Calu3 (cell line): Measurements from ENCODE around the gene SEC14L5. TPM values are rescaled to one million over a fixed set of nuclear protein-coding genes. Genes with fewer than 3 reads are reported as not detected.

Source experiments
- BruUV-seq: library from RNA; stranded (reverse); fragments of 400-500 nt; replicated peaks from 2 replicates; lab custom pipeline; 2021; lab: Mats Ljungman, UMichigan
- CTCF ChIA-PET: fragments of 300-600 bp; sonication (Branson Sonifier 250); formaldehyde crosslinking; loops from one replicate; lab custom pipeline; 2022; ENCODE audit warnings: antibody characterized with exemption; lab: Charles Lee
- DNase-seq: peaks from one replicate; pipeline ENCODE4 v3.0.0; 2022
- H3K27ac Mint-ChIP-seq: one replicate; pipeline ENCODE4 v1.8.0; 2022; ENCODE audit warnings: mixed read lengths; ENCODE audit not compliant: unreplicated experiment
- H3K27me3 Mint-ChIP-seq: one replicate; pipeline ENCODE4 v1.8.0; 2022; ENCODE audit warnings: mixed read lengths; ENCODE audit not compliant: unreplicated experiment
- H3K36me3 Mint-ChIP-seq: one replicate; pipeline ENCODE4 v1.8.0; 2022; ENCODE audit warnings: mild to moderate bottlenecking, moderate library complexity, mixed read lengths; ENCODE audit not compliant: insufficient read depth, unreplicated experiment
- H3K4me1 Mint-ChIP-seq: one replicate; pipeline ENCODE4 v1.8.0; 2022; ENCODE audit warnings: mild to moderate bottlenecking, low read depth, mixed read lengths; ENCODE audit not compliant: unreplicated experiment
- H3K4me3 Mint-ChIP-seq: one replicate; pipeline ENCODE4 v1.8.0; 2022; ENCODE audit warnings: mild to moderate bottlenecking, low read depth, moderate library complexity, mixed read lengths; ENCODE audit not compliant: unreplicated experiment
- H3K9me3 Mint-ChIP-seq: one replicate; pipeline ENCODE4 v1.8.0; 2022; ENCODE audit warnings: low read depth, mixed read lengths; ENCODE audit not compliant: unreplicated experiment
- intact Hi-C: fragments of 100-400 bp; cut with micrococcal nuclease; formaldehyde crosslinking; loops from one replicate; pipeline ENCODE4 v1.10.0; 2022; ENCODE audit not compliant: unreplicated experiment
- total RNA-seq: library from RNA; stranded (reverse); gene quantifications from 2 replicates; pipeline ENCODE4 v1.2.3, GENCODE V29; 2022
- TF ChIP-seq, protein P1 (sequence below): fragments of 200-600 bp; IDR thresholded peaks from one replicate; pipeline ENCODE4 v1.8.0; 2022; ENCODE audit warnings: antibody characterized with exemption; ENCODE audit not compliant: unreplicated experiment

SEC14L5 gene
- total RNA-seq, 1 experiment from 2014 or later = 0.52 TPM

DNA sequence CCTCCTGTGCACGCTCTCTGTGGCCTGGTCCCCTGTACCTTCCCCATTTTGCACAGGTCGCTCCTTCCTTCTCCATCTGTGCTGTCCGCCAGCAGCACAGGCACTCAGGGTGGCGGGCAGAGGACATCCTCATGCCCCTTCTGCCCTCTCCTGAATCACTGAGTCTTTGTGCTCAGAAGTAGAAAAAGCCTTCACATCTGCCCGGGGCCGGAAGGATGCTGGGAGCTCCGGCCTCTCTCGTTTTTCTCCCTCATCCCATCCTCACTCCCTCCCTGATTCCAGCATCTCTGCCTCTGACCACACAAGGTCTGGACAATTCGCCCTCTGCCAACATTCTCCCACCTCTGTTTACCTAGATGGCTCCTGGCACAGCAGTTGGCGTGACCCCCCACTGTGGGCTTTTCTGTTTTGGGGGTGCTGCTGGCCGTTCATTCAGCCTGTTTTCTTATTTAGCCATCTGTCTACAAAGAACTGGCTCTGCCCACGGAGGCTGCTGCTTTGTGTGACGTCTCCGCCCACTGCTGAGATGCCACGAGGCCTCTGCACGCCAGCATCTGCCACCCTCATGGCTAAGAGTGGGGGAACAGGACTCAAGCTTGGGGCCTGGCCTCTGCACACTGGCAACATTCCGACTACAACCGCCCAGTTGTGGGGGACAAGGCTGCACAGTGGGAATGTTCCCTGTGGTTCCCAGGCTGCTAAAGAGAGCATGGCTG lies 36.7 kb downstream of the SEC14L5 start:
- DNase-seq = no peak
- Mint-ChIP-seq H3K9me3 (no peaks in the 10 kb centered on the region), H3K27me3 (peaks cover 51% of the 10 kb centered on the region), H3K4me3 (no peak overlapping the region), H3K27ac (no peak overlapping the region), H3K36me3 (no peaks in the 10 kb centered on the region), H3K4me1 (no peaks in the 10 kb centered on the region)
- intact Hi-C loops = no loop called here
- TF ChIP-seq, protein P1, sequence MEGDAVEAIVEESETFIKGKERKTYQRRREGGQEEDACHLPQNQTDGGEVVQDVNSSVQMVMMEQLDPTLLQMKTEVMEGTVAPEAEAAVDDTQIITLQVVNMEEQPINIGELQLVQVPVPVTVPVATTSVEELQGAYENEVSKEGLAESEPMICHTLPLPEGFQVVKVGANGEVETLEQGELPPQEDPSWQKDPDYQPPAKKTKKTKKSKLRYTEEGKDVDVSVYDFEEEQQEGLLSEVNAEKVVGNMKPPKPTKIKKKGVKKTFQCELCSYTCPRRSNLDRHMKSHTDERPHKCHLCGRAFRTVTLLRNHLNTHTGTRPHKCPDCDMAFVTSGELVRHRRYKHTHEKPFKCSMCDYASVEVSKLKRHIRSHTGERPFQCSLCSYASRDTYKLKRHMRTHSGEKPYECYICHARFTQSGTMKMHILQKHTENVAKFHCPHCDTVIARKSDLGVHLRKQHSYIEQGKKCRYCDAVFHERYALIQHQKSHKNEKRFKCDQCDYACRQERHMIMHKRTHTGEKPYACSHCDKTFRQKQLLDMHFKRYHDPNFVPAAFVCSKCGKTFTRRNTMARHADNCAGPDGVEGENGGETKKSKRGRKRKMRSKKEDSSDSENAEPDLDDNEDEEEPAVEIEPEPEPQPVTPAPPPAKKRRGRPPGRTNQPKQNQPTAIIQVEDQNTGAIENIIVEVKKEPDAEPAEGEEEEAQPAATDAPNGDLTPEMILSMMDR = no peak
- BruUV-seq = no TSS peak
- CTCF ChIA-PET = interaction anchor here (0.7 kb wide), 2 partner anchors 21 to 194 kb away, joined by 3 to 5 read pairs; no protein-coding TSS in a partner anchor

DNA sequence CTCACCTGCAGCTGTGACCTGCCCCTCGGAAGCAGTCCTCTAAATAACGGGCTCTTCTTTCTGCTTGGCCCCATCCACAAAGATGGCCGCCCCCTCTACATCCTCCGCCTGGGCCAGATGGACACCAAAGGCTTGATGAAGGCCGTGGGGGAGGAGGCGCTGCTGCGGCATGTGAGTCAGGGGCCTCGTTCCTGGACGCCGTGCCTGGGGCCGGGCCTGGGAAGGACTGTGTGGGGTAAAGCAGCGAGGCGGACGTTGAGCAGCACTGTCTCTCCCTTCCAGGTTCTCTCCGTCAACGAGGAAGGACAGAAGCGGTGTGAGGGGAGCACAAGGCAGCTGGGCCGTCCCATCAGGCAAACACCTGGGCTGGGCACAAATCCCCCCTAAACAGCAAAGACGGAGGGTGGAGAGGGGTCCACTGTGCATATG lies 42.5 kb downstream of the SEC14L5 start:
- H3K4me3 Mint-ChIP-seq = no peak overlapping the region
- no peaks in the 10 kb centered on the region for H3K4me1 Mint-ChIP-seq
- TF ChIP-seq, protein P1 = no peak
- no peaks in the 10 kb centered on the region for H3K36me3 Mint-ChIP-seq
- H3K27ac Mint-ChIP-seq = no peak overlapping the region
- DNase-seq = no peak
- CTCF ChIA-PET = no interaction called here
- peaks cover 66% of the 10 kb centered on the region for H3K27me3 Mint-ChIP-seq
- intact Hi-C loops = no loop called here
- no TSS peak for BruUV-seq
- no peaks in the 10 kb centered on the region for H3K9me3 Mint-ChIP-seq

DNA sequence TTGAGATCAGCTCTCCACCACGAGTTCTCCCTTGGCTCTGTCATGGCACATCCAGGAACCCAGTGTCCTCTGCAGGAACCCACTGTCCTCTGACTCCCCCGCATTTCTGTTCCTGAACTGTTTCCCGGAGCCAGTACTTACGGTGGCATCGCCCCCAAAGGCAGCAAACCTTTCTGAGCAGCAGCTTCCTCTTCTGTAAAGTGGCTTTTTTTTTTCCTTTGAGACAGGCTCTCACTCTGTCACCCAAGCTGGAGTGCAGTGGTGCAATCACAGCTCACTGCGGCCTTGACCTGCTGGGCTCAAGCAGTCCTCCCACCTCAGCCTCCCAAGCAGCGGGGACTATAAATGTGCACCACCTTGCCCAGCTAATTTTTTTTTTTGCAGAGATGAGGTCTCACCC lies 43.4 kb downstream of the SEC14L5 start:
- BruUV-seq = no TSS peak
- H3K27me3 Mint-ChIP-seq = peaks cover 57% of the 10 kb centered on the region
- CTCF ChIA-PET = no interaction called here
- TF ChIP-seq, protein P1 = no peak
- no peak overlapping the region for H3K4me3 Mint-ChIP-seq
- intact Hi-C loops = no loop called here
- no peaks in the 10 kb centered on the region for H3K4me1 Mint-ChIP-seq
- DNase-seq = no peak
- H3K9me3 Mint-ChIP-seq = no peaks in the 10 kb centered on the region
- no peak overlapping the region for H3K27ac Mint-ChIP-seq
- no peaks in the 10 kb centered on the region for H3K36me3 Mint-ChIP-seq

DNA sequence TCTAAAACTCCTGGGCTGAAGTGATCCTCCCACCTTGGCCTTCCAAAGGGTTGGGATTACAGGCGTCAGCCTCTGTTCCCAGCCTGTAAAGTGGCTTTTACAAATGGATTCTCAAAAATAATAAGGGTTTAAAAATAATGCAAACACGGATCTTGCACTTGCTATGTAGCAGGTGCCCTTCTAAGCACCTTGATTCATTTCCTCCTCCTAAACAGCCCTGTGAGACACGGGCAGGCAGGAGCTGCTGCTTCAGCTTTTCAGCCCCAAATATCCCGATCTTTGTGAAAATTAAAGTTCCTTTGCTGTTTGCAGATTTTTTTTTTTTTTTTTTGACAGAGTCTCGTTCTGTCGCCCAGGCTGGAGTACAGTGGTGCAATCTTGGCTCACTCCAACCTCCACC lies 43.9 kb downstream of the SEC14L5 start:
- intact Hi-C loops = no loop called here
- no peak for DNase-seq
- no TSS peak for BruUV-seq
- H3K9me3 Mint-ChIP-seq = no peaks in the 10 kb centered on the region
- TF ChIP-seq, protein P1 = no peak
- H3K27me3 Mint-ChIP-seq = peaks cover 52% of the 10 kb centered on the region
- no peak overlapping the region for H3K4me3 Mint-ChIP-seq
- CTCF ChIA-PET = interaction anchor here (0.5 kb wide), 1 partner anchor 527 kb away, joined by 5 read pairs; no protein-coding TSS in a partner anchor
- no peak overlapping the region for H3K27ac Mint-ChIP-seq
- H3K4me1 Mint-ChIP-seq = no peaks in the 10 kb centered on the region
- no peaks in the 10 kb centered on the region for H3K36me3 Mint-ChIP-seq
